HG03575 (cell line): ENCODE results near the gene CRPPA.
"Not testable (repeated sequence)": the region's sequence is repeated elsewhere in the genome, so short reads cannot be mapped to it uniquely, and the experiment has no call there.

ENCODE experiments used
- ATAC-seq: cut with Tn5 transposase; IDR thresholded peaks from one replicate; pipeline ENCODE4 v1.9.1; 2021; ENCODE audit not compliant: unreplicated experiment, insufficient number of reproducible peaks, low FRiP score; ENCODE audit errors: extremely low read depth

The CRPPA gene

GRCh38 chr7:16399916-16400892 lies 21.1 kb downstream of the CRPPA start:
- no peak for ATAC-seq

GRCh38 chr7:16399265-16399831 lies 22.0 kb downstream of the CRPPA start:
- no peak for ATAC-seq

GRCh38 chr7:16398146-16399017 lies 23.0 kb downstream of the CRPPA start:
- no peak for ATAC-seq

GRCh38 chr7:16397501-16398145 lies 23.7 kb downstream of the CRPPA start:
- ATAC-seq, result no peak

GRCh38 chr7:16396766-16397500 lies 24.4 kb downstream of the CRPPA start:
- ATAC-seq, result no peak

- ATAC-seq, result no peak
Measured at GRCh38 chr7:16395121-16395520, 26.2 kb downstream of the CRPPA start.

- no peak for ATAC-seq
Measured at GRCh38 chr7:16393862-16394422, 27.4 kb downstream of the CRPPA start.

- ATAC-seq, result no peak
Measured at GRCh38 chr7:16392990-16393523, 28.3 kb downstream of the CRPPA start.

- ATAC-seq, result not testable (repeated sequence)
Measured at GRCh38 chr7:16383786-16384185, 37.6 kb downstream of the CRPPA start.

- not testable (repeated sequence) for ATAC-seq
Measured at GRCh38 chr7:16383103-16383502, 38.2 kb downstream of the CRPPA start.
